Tibial nerve (tissue), 4 donors: ENCODE measurements around the gene AUTS2. TPM values are rescaled to one million over a fixed set of nuclear protein-coding genes. Genes with fewer than 3 reads are reported as not detected.

Experiments used
- DNase-seq, 2 donors: peaks; one replicate each; pipeline ENCODE4 v3.0.0-alpha.2; 2019; ENCODE audit warnings: low spot score in 2 of 2
- H3K27ac ChIP-seq, 4 donors: fragments of 200-600 bp; sonication (generic) in 3 of 4; one replicate each; pipeline ENCODE4 v1.5.1; 2017 to 2019; ENCODE audit warnings: mild to moderate bottlenecking in 1 of 4
- H3K27me3 ChIP-seq, 2 donors: fragments of 200-600 bp; sonication (generic) in 1 of 2; one replicate each; pipeline versions ENCODE4 v1.5.1 to v1.6.0; 2017 to 2019
- H3K36me3 ChIP-seq, 3 donors: fragments of 200-600 bp; sonication (generic); one replicate each; pipeline ENCODE4 v1.5.1; 2018 to 2019
- H3K4me1 ChIP-seq, 4 donors: fragments of 200-600 bp; sonication (generic) in 3 of 4; one replicate each; pipeline ENCODE4 v1.5.1; 2017 to 2019
- H3K4me3 ChIP-seq, 4 donors: fragments of 200-600 bp; sonication (generic) in 3 of 4; one replicate each; pipeline ENCODE4 v1.5.1; 2017 to 2019; ENCODE audit warnings: mild to moderate bottlenecking in 1 of 4, moderate library complexity in 1 of 4
- H3K9me3 ChIP-seq, 4 donors: fragments of 200-600 bp; sonication (generic) in 3 of 4; one replicate each; pipeline ENCODE4 v1.5.1; 2017 to 2019
- EP300 ChIP-seq, 2 donors: sonication (generic); formaldehyde crosslinking; IDR thresholded peaks; one replicate each; pipeline ENCODE4 v1.6.1; 2017; ENCODE audit warnings: antibody characterized with exemption in 2 of 2, mild to moderate bottlenecking in 1 of 2
- POLR2A ChIP-seq, 2 donors: fragments of 450-650 bp; IDR thresholded peaks; one replicate each; pipeline ENCODE4 v1.6.1; 2017; ENCODE audit warnings: antibody characterized with exemption in 2 of 2, mild to moderate bottlenecking in 2 of 2, moderate library complexity in 2 of 2
- WGBS, 2 donors: methylation state at CpG; one replicate each; pipeline ENCODE4 v1.1.5; 2018; 5-methylcytosine and 5-hydroxymethylcytosine counted together
- total RNA-seq, 4 donors: library from RNA; depleted of rRNA; stranded (reverse); fragments of >200 nt; gene quantifications; one replicate each; pipeline ENCODE4 v1.1.0, GENCODE V29; 2016
- TF ChIP-seq, protein P1 (sequence below), 5 experiments: fragments of 200-600 bp in 3 of 5; fragments of 450-650 bp in 2 of 5; sonication (generic) in 3 of 5; IDR thresholded peaks; one replicate each; pipeline ENCODE4 v1.5.1; 2016 to 2019; ENCODE audit warnings: antibody characterized with exemption in 5 of 5, mild to moderate bottlenecking in 3 of 5, moderate library complexity in 2 of 5

The AUTS2 gene
- total RNA-seq, 4 donors from 2014 or later: 56.6 to 87.9 (median 71.6) TPM

GRCh38 chr7:69880840-69881239 lies 282.6 kb downstream of the AUTS2 start:
- Histone ChIP-seq H3K4me3 (no peak overlapping the region), H3K27me3 (no peaks in the 10 kb centered on the region), H3K36me3 (no peaks in the 10 kb centered on the region), H3K4me1 (peaks cover 0 to 8% (median 0%) of the 10 kb centered on the region in 4 donors), H3K9me3 (no peaks in the 10 kb centered on the region), H3K27ac (no peak overlapping the region)
- TF ChIP-seq EP300 (IDR thresholded peaks at IDR 0.05): no peak
- TF ChIP-seq, protein P1, sequence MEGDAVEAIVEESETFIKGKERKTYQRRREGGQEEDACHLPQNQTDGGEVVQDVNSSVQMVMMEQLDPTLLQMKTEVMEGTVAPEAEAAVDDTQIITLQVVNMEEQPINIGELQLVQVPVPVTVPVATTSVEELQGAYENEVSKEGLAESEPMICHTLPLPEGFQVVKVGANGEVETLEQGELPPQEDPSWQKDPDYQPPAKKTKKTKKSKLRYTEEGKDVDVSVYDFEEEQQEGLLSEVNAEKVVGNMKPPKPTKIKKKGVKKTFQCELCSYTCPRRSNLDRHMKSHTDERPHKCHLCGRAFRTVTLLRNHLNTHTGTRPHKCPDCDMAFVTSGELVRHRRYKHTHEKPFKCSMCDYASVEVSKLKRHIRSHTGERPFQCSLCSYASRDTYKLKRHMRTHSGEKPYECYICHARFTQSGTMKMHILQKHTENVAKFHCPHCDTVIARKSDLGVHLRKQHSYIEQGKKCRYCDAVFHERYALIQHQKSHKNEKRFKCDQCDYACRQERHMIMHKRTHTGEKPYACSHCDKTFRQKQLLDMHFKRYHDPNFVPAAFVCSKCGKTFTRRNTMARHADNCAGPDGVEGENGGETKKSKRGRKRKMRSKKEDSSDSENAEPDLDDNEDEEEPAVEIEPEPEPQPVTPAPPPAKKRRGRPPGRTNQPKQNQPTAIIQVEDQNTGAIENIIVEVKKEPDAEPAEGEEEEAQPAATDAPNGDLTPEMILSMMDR (IDR thresholded peaks at IDR 0.05): no peak
- no peak for TF ChIP-seq POLR2A (IDR thresholded peaks at IDR 0.05)
- 81% methylated on average over 3 of the region's 3 CpGs for WGBS, 2 donors
- no peak for DNase-seq

DNA sequence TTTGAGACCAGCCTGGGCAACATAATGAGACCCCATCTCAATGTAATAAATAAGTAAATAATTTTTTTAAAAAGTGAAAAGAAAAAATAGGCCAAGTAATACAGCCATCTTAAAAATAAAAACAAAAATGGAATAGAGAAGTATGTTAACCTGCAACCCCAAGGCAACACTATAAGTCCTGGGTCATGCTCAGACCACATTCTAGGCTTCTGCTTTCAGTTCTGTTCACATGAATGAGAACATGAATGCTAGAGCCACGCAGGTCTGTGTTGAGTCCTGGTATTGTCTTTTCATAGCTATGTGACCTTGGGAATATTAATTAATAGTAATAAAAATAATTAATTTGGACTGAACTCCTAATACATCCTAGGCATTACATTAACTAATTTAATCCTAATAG lies 284.0 kb downstream of the AUTS2 start:
- Histone ChIP-seq H3K27ac (no peak overlapping the region), H3K9me3 (no peaks in the 10 kb centered on the region), H3K4me3 (no peak overlapping the region), H3K36me3 (no peaks in the 10 kb centered on the region), H3K4me1 (peaks cover 0 to 9% (median 0%) of the 10 kb centered on the region in 4 donors), H3K27me3 (no peaks in the 10 kb centered on the region)
- TF ChIP-seq EP300 (IDR thresholded peaks at IDR 0.05) (no peak), POLR2A (IDR thresholded peaks at IDR 0.05) (no peak)
- TF ChIP-seq, protein P1 (IDR thresholded peaks at IDR 0.05): no peak
- DNase-seq: no peak
- WGBS, 2 donors: 76 to 86% methylated on average over 1 of the region's 1 CpG

GRCh38 chr7:69883399-69883891 lies 285.2 kb downstream of the AUTS2 start:
- TF ChIP-seq, protein P1 (IDR thresholded peaks at IDR 0.05): no peak
- TF ChIP-seq POLR2A (IDR thresholded peaks at IDR 0.05): no peak
- no peak for TF ChIP-seq EP300 (IDR thresholded peaks at IDR 0.05)
- peaks cover 0 to 9% (median 0%) of the 10 kb centered on the region in 4 donors for H3K4me1 ChIP-seq
- no peak overlapping the region for H3K27ac ChIP-seq
- no peaks in the 10 kb centered on the region for H3K36me3 ChIP-seq
- WGBS, 2 donors: 94% methylated on average over 7 of the region's 7 CpGs
- H3K9me3 ChIP-seq: no peaks in the 10 kb centered on the region
- no peak for DNase-seq
- H3K27me3 ChIP-seq: no peaks in the 10 kb centered on the region
- no peak overlapping the region for H3K4me3 ChIP-seq

GRCh38 chr7:69885431-69885830 lies 287.2 kb downstream of the AUTS2 start:
- no peak for TF ChIP-seq POLR2A (IDR thresholded peaks at IDR 0.05)
- Histone ChIP-seq H3K36me3 (no peaks in the 10 kb centered on the region), H3K4me3 (no peak overlapping the region), H3K27ac (no peak overlapping the region), H3K27me3 (no peaks in the 10 kb centered on the region), H3K4me1 (peaks cover 0 to 9% (median 0%) of the 10 kb centered on the region in 4 donors), H3K9me3 (no peaks in the 10 kb centered on the region)
- DNase-seq: no peak
- 40 to 45% methylated on average over 3 of the region's 3 CpGs for WGBS, 2 donors

- no peak for DNase-seq
- H3K9me3 ChIP-seq: no peaks in the 10 kb centered on the region
- H3K4me3 ChIP-seq: no peak overlapping the region
- peaks cover 0 to 15% (median 0%) of the 10 kb centered on the region in 4 donors for H3K4me1 ChIP-seq
- no peaks in the 10 kb centered on the region for H3K36me3 ChIP-seq
- WGBS, 2 donors: 78 to 82% methylated on average over 6 of the region's 6 CpGs
- TF ChIP-seq POLR2A (IDR thresholded peaks at IDR 0.05) (no peak), EP300 (IDR thresholded peaks at IDR 0.05) (no peak)
- TF ChIP-seq, protein P1 (IDR thresholded peaks at IDR 0.05): no peak
- H3K27ac ChIP-seq: no peak overlapping the region
- no peaks in the 10 kb centered on the region for H3K27me3 ChIP-seq
Measured at GRCh38 chr7:69889338-69889975, 291.2 kb downstream of the AUTS2 start.
